CD4-positive, alpha-beta T cell (primary cell): Measurements from ENCODE around the gene PFKFB3. TPM values are rescaled to one million over a fixed set of nuclear protein-coding genes. Genes with fewer than 3 reads are reported as not detected.

Experiments used
- ATAC-seq: fragments of 200-7000 bp; cut with Tn5 transposase; one replicate; pipeline ENCODE4 v1.10.0; 2022; ENCODE audit warnings: mild to moderate bottlenecking; ENCODE audit not compliant: poor library complexity
- CTCF ChIA-PET: fragments of 350-600 bp; sonication (Branson Sonifier 250); formaldehyde crosslinking; loops from one replicate; lab custom pipeline; 2021; ENCODE audit warnings: antibody characterized with exemption, inconsistent platforms; lab: Charles Lee
- POLR2A ChIA-PET: fragments of 350-600 bp; sonication (Branson Sonifier 250); formaldehyde crosslinking; loops from one replicate; lab custom pipeline; 2021; ENCODE audit warnings: antibody characterized with exemption, inconsistent platforms; lab: Charles Lee
- DNase-seq, 14 experiments: peaks; one replicate each; pipeline ENCODE4 v3.0.0-alpha.2; 2013 to 2020; ENCODE audit warnings: mixed read lengths in 2 of 14
- H3K27ac ChIP-seq, 2 donors: one replicate each; pipeline versions ENCODE4 v1.5.1 to v1.7.0; 2013; ENCODE audit warnings: low read length in 2 of 2, low read depth in 1 of 2, mild to moderate bottlenecking in 1 of 2
- H3K27me3 ChIP-seq, 2 experiments: 1 replicate in 1 of 2; 2 replicates in 1 of 2; pipeline versions ENCODE4 v1.6.1 to v1.7.0; 2013; ENCODE audit warnings: low read length in 2 of 2, control low read depth in 1 of 2, mild to moderate bottlenecking in 1 of 2, moderate library complexity in 1 of 2; ENCODE audit not compliant: insufficient read depth in 2 of 2, control insufficient read depth in 1 of 2
- H3K36me3 ChIP-seq: one replicate; pipeline ENCODE4 v1.6.1; 2013; ENCODE audit warnings: low read length, control low read depth; ENCODE audit not compliant: insufficient read depth
- H3K4me1 ChIP-seq: one replicate; pipeline ENCODE4 v1.6.1; 2013; ENCODE audit warnings: low read length, control low read depth; ENCODE audit not compliant: insufficient read depth
- H3K4me3 ChIP-seq: one replicate; pipeline ENCODE4 v1.5.1; 2013; ENCODE audit warnings: mild to moderate bottlenecking, low read length, moderate library complexity
- H3K9me3 ChIP-seq, 2 experiments: 1 replicate in 1 of 2; 2 replicates in 1 of 2; pipeline versions ENCODE4 v1.6.1 to v1.7.0; 2013; ENCODE audit warnings: low read length in 2 of 2, mild to moderate bottlenecking in 2 of 2, control low read depth in 1 of 2, moderate library complexity in 1 of 2; ENCODE audit not compliant: control insufficient read depth in 1 of 2, insufficient read depth in 1 of 2
- H3K27ac Mint-ChIP-seq: one replicate; pipeline ENCODE4 v1.8.0; 2020; ENCODE audit warnings: mixed read lengths
- H3K27me3 Mint-ChIP-seq: one replicate; pipeline ENCODE4 v1.8.0; 2021; ENCODE audit warnings: mixed read lengths
- H3K36me3 Mint-ChIP-seq: one replicate; pipeline ENCODE4 v1.8.0; 2021; ENCODE audit warnings: low read depth, mixed read lengths
- H3K4me1 Mint-ChIP-seq: one replicate; pipeline ENCODE4 v1.8.0; 2021; ENCODE audit warnings: low read depth, mixed read lengths
- H3K4me3 Mint-ChIP-seq: one replicate; pipeline ENCODE4 v1.8.0; 2020; ENCODE audit warnings: mild to moderate bottlenecking, mixed read lengths
- H3K9me3 Mint-ChIP-seq: one replicate; pipeline ENCODE4 v1.8.0; 2020; ENCODE audit warnings: mixed read lengths
- intact Hi-C, 2 experiments: fragments of 100-400 bp; cut with DNase I in 1 of 2; cut with micrococcal nuclease in 1 of 2; formaldehyde crosslinking; loops; one replicate each; pipeline versions ENCODE4 v1.15.1 to v1.9.0; 2023 to 2025; cut with DNase I, micrococcal nuclease
- total RNA-seq, 174 experiments: library from RNA in 2 of 174; stranded (reverse) in 2 of 174; gene quantifications; one replicate each; pipeline ENCODE4 v1.2.3 and lab custom pipeline; 2021 to 2026
- TF ChIP-seq, protein P1 (sequence below): fragments of 200-600 bp; IDR thresholded peaks from one replicate; pipeline ENCODE4 v1.8.0; 2022; ENCODE audit warnings: antibody characterized with exemption, mild to moderate bottlenecking

PFKFB3 gene
- total RNA-seq, 2 experiments from 2014 or later: 142 to 145 TPM

DNA sequence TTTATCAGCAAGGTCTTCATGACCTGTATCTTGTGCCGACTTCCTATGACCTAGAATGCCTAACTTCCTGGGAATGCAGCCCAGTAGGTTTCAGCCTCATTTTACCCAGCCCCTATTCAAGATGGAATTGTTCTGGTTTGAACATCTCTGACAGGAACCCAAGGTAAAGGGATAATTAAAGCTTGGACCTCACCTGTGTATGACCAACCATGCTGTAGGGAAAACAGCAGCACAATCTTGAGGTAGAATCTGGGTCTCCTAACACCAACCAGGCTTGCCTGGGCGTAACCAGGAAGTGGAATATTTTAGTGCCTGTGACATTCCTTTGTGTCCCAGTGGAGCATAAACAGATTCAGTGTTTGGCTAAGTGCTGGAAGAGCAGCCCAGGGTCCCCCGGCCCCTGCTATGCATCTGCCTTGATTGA, 94.1 kb downstream of the PFKFB3 start:
- POLR2A ChIA-PET: interaction anchor here (0.7 kb wide), 1 partner anchor 29 kb away, joined by 3 read pairs; no protein-coding TSS in a partner anchor

DNA sequence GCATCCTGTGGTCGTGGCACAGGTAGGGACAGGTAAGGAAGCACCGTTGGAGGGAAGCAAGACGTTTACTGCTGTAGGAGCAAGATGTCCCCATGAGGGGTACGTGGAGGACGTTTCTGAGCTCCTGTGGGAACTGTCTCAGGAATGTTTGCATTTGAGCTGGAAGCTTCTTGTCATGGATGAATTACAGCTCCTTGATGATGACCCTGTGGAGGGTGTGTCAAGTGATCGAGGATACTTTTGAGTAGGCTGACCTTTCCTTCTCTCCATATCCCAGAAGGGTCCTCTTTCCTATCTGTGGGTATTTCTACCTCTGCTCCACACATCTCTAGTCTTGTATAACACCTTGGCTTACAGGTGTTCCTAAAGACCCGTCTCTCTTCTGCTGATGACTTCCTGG, 94.8 kb downstream of the PFKFB3 start:
- no peak overlapping the region for H3K4me3 Mint-ChIP-seq
- H3K4me1 Mint-ChIP-seq: peaks cover 54% of the 10 kb centered on the region
- H3K36me3 Mint-ChIP-seq: no peaks in the 10 kb centered on the region
- H3K9me3 Mint-ChIP-seq: peaks cover 4% of the 10 kb centered on the region
- no peaks in the 10 kb centered on the region for H3K27me3 ChIP-seq
- ChIA-PET POLR2A (no interaction called here), CTCF (no interaction called here)
- no peak overlapping the region for H3K4me3 ChIP-seq
- intact Hi-C loops: loop anchor here in 1 of 2 experiments (10.0 kb wide), 1 partner anchor 47 kb away; no protein-coding TSS in a partner anchor
- H3K27ac Mint-ChIP-seq: peak overlapping the region; percentile 8
- no peak for DNase-seq
- H3K27me3 Mint-ChIP-seq: no peaks in the 10 kb centered on the region
- no peak overlapping the region for H3K27ac ChIP-seq
- no peaks in the 10 kb centered on the region for H3K36me3 ChIP-seq
- TF ChIP-seq, protein P1, sequence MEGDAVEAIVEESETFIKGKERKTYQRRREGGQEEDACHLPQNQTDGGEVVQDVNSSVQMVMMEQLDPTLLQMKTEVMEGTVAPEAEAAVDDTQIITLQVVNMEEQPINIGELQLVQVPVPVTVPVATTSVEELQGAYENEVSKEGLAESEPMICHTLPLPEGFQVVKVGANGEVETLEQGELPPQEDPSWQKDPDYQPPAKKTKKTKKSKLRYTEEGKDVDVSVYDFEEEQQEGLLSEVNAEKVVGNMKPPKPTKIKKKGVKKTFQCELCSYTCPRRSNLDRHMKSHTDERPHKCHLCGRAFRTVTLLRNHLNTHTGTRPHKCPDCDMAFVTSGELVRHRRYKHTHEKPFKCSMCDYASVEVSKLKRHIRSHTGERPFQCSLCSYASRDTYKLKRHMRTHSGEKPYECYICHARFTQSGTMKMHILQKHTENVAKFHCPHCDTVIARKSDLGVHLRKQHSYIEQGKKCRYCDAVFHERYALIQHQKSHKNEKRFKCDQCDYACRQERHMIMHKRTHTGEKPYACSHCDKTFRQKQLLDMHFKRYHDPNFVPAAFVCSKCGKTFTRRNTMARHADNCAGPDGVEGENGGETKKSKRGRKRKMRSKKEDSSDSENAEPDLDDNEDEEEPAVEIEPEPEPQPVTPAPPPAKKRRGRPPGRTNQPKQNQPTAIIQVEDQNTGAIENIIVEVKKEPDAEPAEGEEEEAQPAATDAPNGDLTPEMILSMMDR: no peak
- H3K9me3 ChIP-seq: no peaks in the 10 kb centered on the region
- H3K4me1 ChIP-seq: peaks cover 23% of the 10 kb centered on the region
- ATAC-seq: no peak

More for the DNA sequence above, 94.1 kb downstream of the PFKFB3 start:
- H3K27ac Mint-ChIP-seq: peak overlapping the region; percentile 2
- TF ChIP-seq, protein P1: no peak
- Histone ChIP-seq H3K27me3 (no peaks in the 10 kb centered on the region), H3K36me3 (no peaks in the 10 kb centered on the region), H3K9me3 (no peaks in the 10 kb centered on the region), H3K4me3 (no peak overlapping the region), H3K27ac (no peak overlapping the region), H3K4me1 (peaks cover 26% of the 10 kb centered on the region)
- H3K36me3 Mint-ChIP-seq: peaks cover under 1% of the 10 kb centered on the region
- DNase-seq (no peak), ATAC-seq (no peak)
- CTCF ChIA-PET: no interaction called here
- no peak overlapping the region for H3K4me3 Mint-ChIP-seq
- H3K4me1 Mint-ChIP-seq: peaks cover 59% of the 10 kb centered on the region
- no peaks in the 10 kb centered on the region for H3K27me3 Mint-ChIP-seq
- intact Hi-C loops: loop anchor here in 1 of 2 experiments (10.0 kb wide), 1 partner anchor 48 kb away; no protein-coding TSS in a partner anchor
- peaks cover 4% of the 10 kb centered on the region for H3K9me3 Mint-ChIP-seq

DNA sequence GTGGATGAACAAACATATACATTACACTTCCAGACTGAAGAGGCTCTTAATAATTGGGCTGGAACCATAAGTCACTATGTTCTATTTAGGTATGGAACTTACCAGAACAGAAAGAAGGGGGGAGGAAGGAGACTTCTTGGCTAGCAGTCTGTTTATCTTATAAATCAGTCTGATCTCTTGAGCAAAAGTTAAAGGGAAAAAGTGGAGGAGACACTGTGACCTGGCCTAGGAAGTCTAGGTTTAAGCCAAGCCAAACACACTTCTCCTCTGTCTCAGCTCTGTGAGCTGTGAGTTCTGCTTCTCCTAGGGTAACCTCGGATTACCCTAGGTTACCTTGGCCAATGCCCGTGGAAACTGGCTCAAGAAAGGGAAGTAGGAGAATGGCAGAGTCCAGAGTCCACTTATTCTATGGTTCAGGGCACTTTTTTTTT, 95.2 kb downstream of the PFKFB3 start:
- intact Hi-C loops: loop anchor here in 1 of 2 experiments (10.0 kb wide), 1 partner anchor 47 kb away; no protein-coding TSS in a partner anchor
- no peaks in the 10 kb centered on the region for H3K36me3 Mint-ChIP-seq
- TF ChIP-seq, protein P1: no peak
- Histone ChIP-seq H3K9me3 (no peaks in the 10 kb centered on the region), H3K27ac (no peak overlapping the region), H3K27me3 (no peaks in the 10 kb centered on the region), H3K4me3 (no peak overlapping the region), H3K36me3 (no peaks in the 10 kb centered on the region), H3K4me1 (peaks cover 23% of the 10 kb centered on the region)
- H3K27me3 Mint-ChIP-seq: no peaks in the 10 kb centered on the region
- peaks cover 50% of the 10 kb centered on the region for H3K4me1 Mint-ChIP-seq
- CTCF ChIA-PET: no interaction called here
- H3K4me3 Mint-ChIP-seq: no peak overlapping the region
- ATAC-seq: no peak
- H3K27ac Mint-ChIP-seq: peak overlapping the region; percentile 8
- POLR2A ChIA-PET: no interaction called here
- H3K9me3 Mint-ChIP-seq: peaks cover 4% of the 10 kb centered on the region
- no peak for DNase-seq
